Heart right ventricle (tissue), 16 donors: ENCODE measurements around the gene ZNF615. TPM values are rescaled to one million over a fixed set of nuclear protein-coding genes. Genes with fewer than 3 reads are reported as not detected.
A peak's percentile ranks its signal among the peaks of the same experiment; 100 is the strongest.
"Not testable (repeated sequence)": the region's sequence is repeated elsewhere in the genome, so short reads cannot be mapped to it uniquely, and the experiment has no call there.

Source experiments
- ATAC-seq, 8 donors: fragments of 200-7000 bp; cut with Tn5 transposase; one replicate each; pipeline ENCODE4 v1.9.1; 2020; ENCODE audit warnings: mild to moderate bottlenecking in 8 of 8, moderate library complexity in 8 of 8, moderate number of reproducible peaks in 1 of 8
- DNase-seq, 2 donors: peaks; one replicate each; pipeline ENCODE4 v3.0.0-alpha.2; 2020
- H3K27ac ChIP-seq, 10 donors: fragments of 200-600 bp; sonication (generic) in 2 of 10; one replicate each; pipeline versions ENCODE4 v1.5.0 to v1.8.0; 2020 to 2022; ENCODE audit warnings: mild to moderate bottlenecking in 3 of 10
- H3K27me3 ChIP-seq, 7 donors: fragments of 200-600 bp; one replicate each; pipeline ENCODE4 v1.8.0; 2021 to 2022; ENCODE audit warnings: mild to moderate bottlenecking in 2 of 7
- H3K36me3 ChIP-seq, 9 donors: fragments of 200-600 bp; sonication (generic) in 1 of 9; one replicate each; pipeline versions ENCODE4 v1.5.0 to v1.8.0; 2020 to 2022; ENCODE audit warnings: mild to moderate bottlenecking in 2 of 9
- H3K4me1 ChIP-seq, 9 donors: fragments of 200-600 bp; sonication (generic) in 1 of 9; one replicate each; pipeline versions ENCODE4 v1.5.0 to v1.8.0; 2020 to 2022; ENCODE audit warnings: mild to moderate bottlenecking in 4 of 9
- H3K4me3 ChIP-seq, 10 donors: fragments of 200-600 bp; sonication (generic) in 2 of 10; one replicate each; pipeline versions ENCODE4 v1.5.0 to v1.8.0; 2020 to 2022; ENCODE audit warnings: mild to moderate bottlenecking in 7 of 10, moderate library complexity in 2 of 10
- H3K9me3 ChIP-seq, 11 donors: fragments of 200-600 bp in 10 of 11; sonication (generic) in 2 of 11; one replicate each; pipeline versions ENCODE4 v1.5.0 to v1.8.0; 2013 to 2022; ENCODE audit warnings: mild to moderate bottlenecking in 2 of 11, control low read depth in 1 of 11, moderate library complexity in 1 of 11
- WGBS, 2 donors: extraction: QIAGEN DNeasy Blood & Tissue Kit; methylation state at CpG; one replicate each; pipeline ENCODE4 v1.1.7; 2013; ENCODE audit warnings: inconsistent platforms in 1 of 2; 5-methylcytosine and 5-hydroxymethylcytosine counted together
- intact Hi-C, 10 donors: fragments of 100-400 bp; cut with DNase I; formaldehyde crosslinking; loops; one replicate each; pipeline versions ENCODE4 v1.11.1 to v1.14.2; 2022
- polyA plus RNA-seq, 2 donors: library from polyadenylated mRNA; stranded (reverse); fragments of 200-250 nt; gene quantifications; one replicate each; pipeline ENCODE4 v1.2.3, GENCODE V29; 2013
- total RNA-seq, 10 donors: library from RNA; stranded (reverse); fragmentation: NEBNext Ultra II Directional in 3 of 10; extraction: Animal tissue kit (Norgen Biotek cat#: 25700) in 3 of 10; gene quantifications; one replicate each; pipeline versions ENCODE4 v1.2.1 to v1.2.4, GENCODE V29; 2021 to 2023
- TF ChIP-seq, protein P1 (sequence below), 9 donors: fragments of 200-600 bp; sonication (generic) in 2 of 9; IDR thresholded peaks; one replicate each; pipeline versions ENCODE4 v1.5.0 to v1.8.0; 2021 to 2022; ENCODE audit warnings: antibody characterized with exemption in 9 of 9, mild to moderate bottlenecking in 5 of 9, moderate library complexity in 1 of 9
- donor health status: Arrhythmogenic right ventricular cardiomyopathy.
- donor health status: ischemic (EF 13 %, LVEDD 7.1; RV severe dilation, severe dysfunction).
- donor health status: healthy with polysubstance abuse.
- donor health status: DM: no; HTN: yes; CAD: no.
- donor health status: DM: no; HTN: no; CAD: no.
- donor health status: ischemic (EF 25% LVEDD 6.9; RV normal size, moderate dysfunction).
- donor health status: ischemic (EF 25% LVEDD 5.7; RV mildly dilated, moderate dysfunction).
- donor health status: healthy.
- donor health status: DM: yes; HTN: yes; CAD: no.
- donor health status: Ischemic cardiomyopathy.
- donor health status: ischemic (EF 35%, LVEDD 5.7; RV mildly dilated, moderate dysfunction).
- donor health status: nonischemic (EF 11% LVEDD 7.7; RV severe dilation, severe dysfunction).
- donor health status: DM: yes; HTN: yes; CAD: no.
- donor health status: PGD.
- donor health status: ischemic (EF 29% LVEDD 5.4; RV normal size, mild dysfunction).
- donor health status: nonischemic (EF 23%, LVEDD 6.1; RV moderate dilation, normal function).

ZNF615 gene
- total and polyA plus RNA-seq, 12 donors: 2.6 to 13.7 (median 9.7) TPM

DNA sequence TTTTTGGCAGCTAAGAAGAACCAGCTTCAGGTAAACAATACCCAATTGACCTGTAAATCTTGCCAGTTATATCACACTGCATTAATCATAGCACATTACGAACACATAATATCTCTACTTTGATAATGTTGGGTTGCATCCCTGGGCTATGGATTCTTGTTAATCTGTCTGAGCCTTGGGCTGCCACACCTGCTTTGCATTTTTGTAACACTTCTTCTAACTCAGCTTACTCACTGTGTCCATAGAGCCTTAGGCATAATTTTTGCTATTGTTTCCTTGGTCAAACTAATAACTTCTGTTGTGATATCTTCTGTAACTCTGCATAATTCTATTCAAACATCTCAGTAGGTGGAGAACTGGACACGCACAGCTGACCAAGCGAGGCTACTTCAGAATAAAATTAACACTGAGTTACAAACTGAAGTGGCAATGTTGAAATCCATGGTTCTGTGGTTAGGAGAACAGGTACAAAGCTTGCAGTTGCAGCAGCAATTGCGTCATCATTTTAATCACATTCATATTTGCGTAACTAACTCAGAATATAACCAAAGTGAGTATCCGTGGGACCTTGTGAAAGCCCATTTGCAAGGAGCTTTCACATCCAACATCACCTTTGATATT, 27.8 kb downstream of the ZNF615 start:
- ATAC-seq: no peak
- peaks cover 0 to 74% (median 12%) of the 10 kb centered on the region in 9 donors for H3K36me3 ChIP-seq
- no peak overlapping the region for H3K4me3 ChIP-seq
- peaks cover 0 to 100% (median 31%) of the 10 kb centered on the region in 11 donors for H3K9me3 ChIP-seq
- no peaks in the 10 kb centered on the region for H3K27me3 ChIP-seq
- TF ChIP-seq, protein P1, sequence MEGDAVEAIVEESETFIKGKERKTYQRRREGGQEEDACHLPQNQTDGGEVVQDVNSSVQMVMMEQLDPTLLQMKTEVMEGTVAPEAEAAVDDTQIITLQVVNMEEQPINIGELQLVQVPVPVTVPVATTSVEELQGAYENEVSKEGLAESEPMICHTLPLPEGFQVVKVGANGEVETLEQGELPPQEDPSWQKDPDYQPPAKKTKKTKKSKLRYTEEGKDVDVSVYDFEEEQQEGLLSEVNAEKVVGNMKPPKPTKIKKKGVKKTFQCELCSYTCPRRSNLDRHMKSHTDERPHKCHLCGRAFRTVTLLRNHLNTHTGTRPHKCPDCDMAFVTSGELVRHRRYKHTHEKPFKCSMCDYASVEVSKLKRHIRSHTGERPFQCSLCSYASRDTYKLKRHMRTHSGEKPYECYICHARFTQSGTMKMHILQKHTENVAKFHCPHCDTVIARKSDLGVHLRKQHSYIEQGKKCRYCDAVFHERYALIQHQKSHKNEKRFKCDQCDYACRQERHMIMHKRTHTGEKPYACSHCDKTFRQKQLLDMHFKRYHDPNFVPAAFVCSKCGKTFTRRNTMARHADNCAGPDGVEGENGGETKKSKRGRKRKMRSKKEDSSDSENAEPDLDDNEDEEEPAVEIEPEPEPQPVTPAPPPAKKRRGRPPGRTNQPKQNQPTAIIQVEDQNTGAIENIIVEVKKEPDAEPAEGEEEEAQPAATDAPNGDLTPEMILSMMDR (IDR thresholded peaks at IDR 0.05): no peak
- WGBS, 2 donors: 96 to 97% methylated on average over 6 of the region's 6 CpGs
- H3K27ac ChIP-seq: no peak overlapping the region
- peaks cover under 1 to 28% (median 6%) of the 10 kb centered on the region in 9 donors for H3K4me1 ChIP-seq
- DNase-seq: no peak
- intact Hi-C loops: loop anchor here in 2 of 10 donors (5.0 to 10.0 kb wide), 2 partner anchors 93 to 95 kb away; partner anchors contain the start of gene ZNF577 (in 2 of the 2)

DNA sequence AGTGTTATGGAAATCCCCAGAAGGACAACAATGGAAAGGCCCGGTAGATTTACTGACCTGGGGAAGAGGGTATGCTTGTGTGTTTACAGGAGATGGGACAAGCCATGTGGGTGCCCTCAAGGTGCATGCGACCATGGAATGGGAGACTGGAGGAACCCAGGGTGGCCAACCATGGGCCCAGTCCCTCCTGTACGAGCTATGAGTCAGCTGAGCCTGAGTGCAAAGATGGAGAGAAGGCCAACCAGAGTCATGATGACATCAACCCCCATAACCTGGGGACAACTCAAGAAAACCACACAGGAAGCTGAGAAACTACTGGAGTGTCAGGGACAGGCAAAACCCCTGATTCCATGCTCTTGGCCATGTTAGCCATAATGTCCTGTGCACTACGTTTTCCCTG, 29.1 kb downstream of the ZNF615 start:
- ATAC-seq: no peak
- H3K4me1 ChIP-seq: peaks cover 0 to 15% (median 0%) of the 10 kb centered on the region in 9 donors
- peaks cover 0 to 100% (median 35%) of the 10 kb centered on the region in 11 donors for H3K9me3 ChIP-seq
- H3K36me3 ChIP-seq: peaks cover 0 to 79% (median 22%) of the 10 kb centered on the region in 9 donors
- intact Hi-C loops: loop anchor here in 1 of 10 donors (10.0 kb wide), 1 partner anchor 136 kb away; no protein-coding TSS in a partner anchor
- no peak overlapping the region for H3K4me3 ChIP-seq
- DNase-seq: no peak
- no peak overlapping the region for H3K27ac ChIP-seq
- TF ChIP-seq, protein P1 (IDR thresholded peaks at IDR 0.05): no peak
- H3K27me3 ChIP-seq: no peaks in the 10 kb centered on the region
- 96 to 98% methylated on average over 4 of the region's 4 CpGs for WGBS, 2 donors

DNA sequence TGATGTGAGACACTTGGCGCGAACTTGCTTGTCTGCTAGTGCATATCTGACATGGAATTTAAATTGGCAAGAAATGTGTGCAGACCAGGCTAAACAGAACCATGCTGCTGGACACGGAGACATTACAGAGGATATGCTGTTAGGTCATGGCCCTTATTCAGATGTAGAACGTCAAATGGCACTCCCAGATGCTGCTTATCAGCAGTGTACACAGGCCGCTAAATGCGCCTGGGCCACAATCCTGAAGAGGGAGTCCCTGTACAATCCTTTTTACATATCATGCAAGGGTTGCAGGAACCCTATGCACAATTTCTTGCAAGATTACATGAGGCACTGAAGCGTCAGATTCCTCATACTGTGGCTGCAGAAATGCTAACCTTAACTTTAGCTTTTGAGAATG, 30.7 kb downstream of the ZNF615 start:
- H3K4me3 ChIP-seq: no peak overlapping the region
- H3K36me3 ChIP-seq: peaks cover 8 to 91% (median 38%) of the 10 kb centered on the region in 9 donors
- TF ChIP-seq, protein P1 (IDR thresholded peaks at IDR 0.05): no peak
- intact Hi-C loops: loop anchor here in 1 of 10 donors (10.0 kb wide), 1 partner anchor 137 kb away; no protein-coding TSS in a partner anchor
- 54 to 64% methylated on average over 7 of the region's 7 CpGs for WGBS, 2 donors
- peaks cover 0 to 5% (median 0%) of the 10 kb centered on the region in 9 donors for H3K4me1 ChIP-seq
- peaks cover 0 to 100% (median 48%) of the 10 kb centered on the region in 11 donors for H3K9me3 ChIP-seq
- no peaks in the 10 kb centered on the region for H3K27me3 ChIP-seq
- no peak for DNase-seq
- H3K27ac ChIP-seq: no peak overlapping the region
- no peak for ATAC-seq

DNA sequence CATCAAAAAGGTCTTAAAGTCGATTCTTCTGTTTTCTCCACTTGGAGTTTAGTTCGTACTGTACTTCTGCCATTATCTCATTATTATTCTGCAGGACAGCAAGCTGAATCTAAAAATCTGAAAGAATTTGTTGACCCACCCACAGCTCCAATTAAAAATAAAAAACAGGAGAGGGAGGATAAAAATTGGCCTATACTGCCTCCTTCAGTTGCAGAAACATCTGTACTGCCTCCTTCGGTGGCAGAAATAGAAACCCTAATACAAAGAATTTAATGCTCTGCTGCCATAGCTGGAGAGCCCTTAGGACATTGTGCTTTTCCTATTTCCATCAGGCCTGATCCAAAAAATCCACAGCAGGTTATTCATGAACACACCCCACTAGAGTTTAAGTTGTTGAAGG, 31.2 kb downstream of the ZNF615 start:
- no peaks in the 10 kb centered on the region for H3K27me3 ChIP-seq
- H3K4me1 ChIP-seq: peaks cover 0 to 5% (median 0%) of the 10 kb centered on the region in 9 donors
- DNase-seq: no peak
- WGBS, 2 donors: 79 to 85% methylated on average over 3 of the region's 3 CpGs
- TF ChIP-seq, protein P1 (IDR thresholded peaks at IDR 0.05): peak in 2 of 9 donors; percentile 15 to 20
- ATAC-seq: no peak
- no peak overlapping the region for H3K27ac ChIP-seq
- intact Hi-C loops: loop anchor here in 1 of 10 donors (10.0 kb wide), 1 partner anchor 138 kb away; no protein-coding TSS in a partner anchor
- peaks cover 10 to 96% (median 42%) of the 10 kb centered on the region in 9 donors for H3K36me3 ChIP-seq
- H3K9me3 ChIP-seq: peaks cover 0 to 100% (median 53%) of the 10 kb centered on the region in 11 donors
- no peak overlapping the region for H3K4me3 ChIP-seq

DNA sequence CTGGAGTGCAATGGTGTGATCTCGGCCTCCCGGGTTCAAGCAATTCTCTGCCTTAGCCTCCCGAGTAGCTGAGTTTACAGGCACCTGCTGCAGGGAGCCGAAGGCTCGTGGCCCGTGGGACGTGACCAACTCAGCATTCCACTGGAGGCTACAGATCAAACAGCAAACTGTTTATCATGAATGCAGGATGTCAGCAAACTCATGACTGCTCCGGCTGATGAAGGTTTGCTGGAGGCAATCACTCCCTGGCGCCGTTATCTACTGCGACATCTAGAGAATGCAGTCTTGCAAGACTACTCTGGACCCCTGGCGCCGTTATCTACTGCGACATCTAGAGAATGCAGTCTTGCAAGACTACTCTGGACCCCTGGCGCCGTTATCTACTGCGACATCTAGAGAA, 32.2 kb downstream of the ZNF615 start:
- DNase-seq, H3K27me3 ChIP-seq, ATAC-seq, H3K27ac ChIP-seq, H3K4me1 ChIP-seq, H3K4me3 ChIP-seq: not testable (repeated sequence)
- intact Hi-C loops: loop anchor here in 1 of 10 donors (10.0 kb wide), 1 partner anchor 139 kb away; no protein-coding TSS in a partner anchor
- Histone ChIP-seq H3K36me3 (peaks cover 14 to 98% (median 53%) of the 10 kb centered on the region in 9 donors), H3K9me3 (peaks cover 2 to 100% (median 64%) of the 10 kb centered on the region in 11 donors)
- WGBS, 2 donors: 96 to 97% methylated on average over 14 to 17 of the region's 17 CpGs
